Adrenal gland (tissue), 5 donors: Measurements from ENCODE around the gene STEAP3.

ENCODE experiments used
- CTCF ChIP-seq, 6 experiments: fragments of 450-650 bp in 4 of 6; fragments of 200-600 bp in 2 of 6; sonication (generic) in 1 of 6; IDR thresholded peaks; 1 replicate in 5 of 6; 2 replicates in 1 of 6; pipeline versions ENCODE4 v1.5.1 to v1.8.0; 2016 to 2021; ENCODE audit warnings: antibody characterized with exemption in 6 of 6, mild to moderate bottlenecking in 2 of 6, moderate library complexity in 1 of 6
- POLR2A ChIP-seq, 2 donors: fragments of 450-650 bp; IDR thresholded peaks; one replicate each; pipeline ENCODE4 v1.6.1; 2017; ENCODE audit warnings: antibody characterized with exemption in 2 of 2, mild to moderate bottlenecking in 2 of 2, moderate library complexity in 1 of 2
- donor health status: DM: no; HTN: no; CAD: no.

- no peak for TF ChIP-seq CTCF (IDR thresholded peaks at IDR 0.05)
- TF ChIP-seq POLR2A (IDR thresholded peaks at IDR 0.05): no peak
These were observed 14.8 kb upstream of the STEAP3 start for GRCh38 chr2:119208791-119209203.
